ENCODE results near the gene LIPE.

GRCh38 chr19:42370068-42370520 is 57.1 kb downstream of the LIPE start:
- TF ChIP-seq, protein P1, sequence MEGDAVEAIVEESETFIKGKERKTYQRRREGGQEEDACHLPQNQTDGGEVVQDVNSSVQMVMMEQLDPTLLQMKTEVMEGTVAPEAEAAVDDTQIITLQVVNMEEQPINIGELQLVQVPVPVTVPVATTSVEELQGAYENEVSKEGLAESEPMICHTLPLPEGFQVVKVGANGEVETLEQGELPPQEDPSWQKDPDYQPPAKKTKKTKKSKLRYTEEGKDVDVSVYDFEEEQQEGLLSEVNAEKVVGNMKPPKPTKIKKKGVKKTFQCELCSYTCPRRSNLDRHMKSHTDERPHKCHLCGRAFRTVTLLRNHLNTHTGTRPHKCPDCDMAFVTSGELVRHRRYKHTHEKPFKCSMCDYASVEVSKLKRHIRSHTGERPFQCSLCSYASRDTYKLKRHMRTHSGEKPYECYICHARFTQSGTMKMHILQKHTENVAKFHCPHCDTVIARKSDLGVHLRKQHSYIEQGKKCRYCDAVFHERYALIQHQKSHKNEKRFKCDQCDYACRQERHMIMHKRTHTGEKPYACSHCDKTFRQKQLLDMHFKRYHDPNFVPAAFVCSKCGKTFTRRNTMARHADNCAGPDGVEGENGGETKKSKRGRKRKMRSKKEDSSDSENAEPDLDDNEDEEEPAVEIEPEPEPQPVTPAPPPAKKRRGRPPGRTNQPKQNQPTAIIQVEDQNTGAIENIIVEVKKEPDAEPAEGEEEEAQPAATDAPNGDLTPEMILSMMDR (IDR thresholded peaks at IDR 0.05) = no peak
- TF ChIP-seq POLR2A (IDR thresholded peaks at IDR 0.05) = no peak
